Ovary (tissue), 9 donors: ENCODE measurements around the gene NCF2. TPM values are rescaled to one million over a fixed set of nuclear protein-coding genes. Genes with fewer than 3 reads are reported as not detected.

Experiments
- DNase-seq, 5 donors: peaks; one replicate each; pipeline ENCODE4 v3.0.0-alpha.2; 2019 to 2020
- H3K27ac ChIP-seq, 2 donors: fragments of 200-600 bp; one replicate each; pipeline versions ENCODE4 v1.5.1 to v1.8.0; 2019 to 2022
- H3K27me3 ChIP-seq: fragments of 200-600 bp; one replicate; pipeline ENCODE4 v1.8.0; 2022
- H3K36me3 ChIP-seq: fragments of 200-600 bp; sonication (generic); one replicate; pipeline ENCODE4 v1.5.1; 2019
- H3K4me1 ChIP-seq: one replicate; pipeline ENCODE4 v1.8.1; 2013; ENCODE audit warnings: mild to moderate bottlenecking, moderate library complexity; ENCODE audit not compliant: insufficient read depth
- H3K4me3 ChIP-seq: fragments of 200-600 bp; sonication (generic); one replicate; pipeline ENCODE4 v1.5.1; 2017
- H3K9me3 ChIP-seq, 2 donors: fragments of 200-600 bp in 1 of 2; sonication (generic) in 1 of 2; one replicate each; pipeline versions ENCODE4 v1.5.1 to v1.8.1; 2013 to 2019; ENCODE audit warnings: mild to moderate bottlenecking in 1 of 2, moderate library complexity in 1 of 2
- CTCF ChIP-seq, 3 donors: fragments of 450-650 bp in 2 of 3; fragments of 200-600 bp in 1 of 3; IDR thresholded peaks; one replicate each; pipeline versions ENCODE4 v1.5.1 to v1.8.0; 2016 to 2022; ENCODE audit warnings: antibody characterized with exemption in 3 of 3, mild to moderate bottlenecking in 1 of 3
- EP300 ChIP-seq: sonication (generic); formaldehyde crosslinking; IDR thresholded peaks from one replicate; pipeline ENCODE4 v1.6.1; 2017; ENCODE audit warnings: antibody characterized with exemption
- POLR2A ChIP-seq: fragments of 450-650 bp; IDR thresholded peaks from one replicate; pipeline ENCODE4 v1.6.1; 2017; ENCODE audit warnings: antibody characterized with exemption, mild to moderate bottlenecking, moderate library complexity
- WGBS, 3 donors: extraction: QIAGEN DNeasy Blood & Tissue Kit in 1 of 3; methylation state at CpG; one replicate each; pipeline versions ENCODE4 v1.1.5 to v1.1.7; 2013 to 2017; 5-methylcytosine and 5-hydroxymethylcytosine counted together
- intact Hi-C, 4 donors: fragments of 100-400 bp; cut with DNase I; formaldehyde crosslinking; loops; one replicate each; pipeline versions ENCODE4 v1.11.0 to v1.15.1; 2022 to 2023
- polyA plus RNA-seq, 2 donors: library from polyadenylated mRNA; stranded (reverse); fragments of 200-250 nt in 1 of 2; fragments of 350-450 nt in 1 of 2; fragmentation: Illumina TruSeq in 1 of 2; extraction: RNeasy Lipid Tissue Mini Kit (QIAGEN cat#74804) in 1 of 2; gene quantifications; one replicate each; pipeline ENCODE4 v1.2.3, GENCODE V29; 2013 to 2014
- total RNA-seq, 7 donors: library from RNA; depleted of rRNA in 2 of 7; stranded (reverse); fragments of >200 nt in 2 of 7; fragmentation: NEBNext Ultra II Directional in 3 of 7; extraction: Animal tissue kit (Norgen Biotek cat#: 25700) in 3 of 7; gene quantifications; one replicate each; pipeline versions ENCODE4 v1.1.0 to v1.2.4, GENCODE V29; 2016 to 2023
- donor health status: DM: no; HTN: no; CAD: no; lungs with moderate emphysema.
- donor health status: DM: no; HTN: no; CAD: no.
- donor health status: Bipolar disorder and iron deficiency.
- donor health status: DM: yes; HTN: yes; CAD: no.
- donor health status: DM: no; HTN: no; CAD: no.
- donor health status: DM: yes; HTN: yes; CAD: no.

NCF2 gene
- total and polyA plus RNA-seq, 9 donors = 1.9 to 15.9 (median 3.2) TPM

- 93 to 95% (median 93%) methylated on average over 3 of the region's 3 CpGs for WGBS, 3 donors
- Histone ChIP-seq H3K4me1 (no peaks in the 10 kb centered on the region), H3K27ac (no peak overlapping the region), H3K27me3 (no peaks in the 10 kb centered on the region), H3K36me3 (no peaks in the 10 kb centered on the region), H3K4me3 (no peak overlapping the region), H3K9me3 (no peaks in the 10 kb centered on the region)
- DNase-seq = no peak
- TF ChIP-seq EP300 = no peak
- TF ChIP-seq CTCF (IDR thresholded peaks at IDR 0.05) = no peak
- no peak for TF ChIP-seq POLR2A
- intact Hi-C loops = no loop called here
These were observed 56.6 kb downstream of the NCF2 start for GRCh38 chr1:183533617-183534174.

GRCh38 chr1:183528577-183528976 lies 61.7 kb downstream of the NCF2 start:
- 93 to 99% (median 98%) methylated on average over 3 of the region's 3 CpGs for WGBS, 3 donors

GRCh38 chr1:183522104-183522503 lies 68.2 kb downstream of the NCF2 start:
- H3K27ac ChIP-seq = no peak overlapping the region
- no peaks in the 10 kb centered on the region for H3K4me1 ChIP-seq
- no peak overlapping the region for H3K4me3 ChIP-seq
- H3K27me3 ChIP-seq = no peaks in the 10 kb centered on the region
- WGBS, 3 donors = 92 to 100% (median 95%) methylated on average over 1 of the region's 1 CpG
- TF ChIP-seq EP300 (no peak), CTCF (IDR thresholded peaks at IDR 0.05) (no peak), POLR2A (no peak)
- intact Hi-C loops = no loop called here
- no peaks in the 10 kb centered on the region for H3K9me3 ChIP-seq
- H3K36me3 ChIP-seq = no peaks in the 10 kb centered on the region
- no peak for DNase-seq

More at GRCh38 chr1:183528577-183528976, 61.7 kb downstream of the NCF2 start:
- H3K27ac ChIP-seq = no peak overlapping the region
- no peaks in the 10 kb centered on the region for H3K9me3 ChIP-seq
- no peaks in the 10 kb centered on the region for H3K36me3 ChIP-seq
- no peak overlapping the region for H3K4me3 ChIP-seq
- intact Hi-C loops = no loop called here
- H3K27me3 ChIP-seq = no peaks in the 10 kb centered on the region
- TF ChIP-seq CTCF (IDR thresholded peaks at IDR 0.05) (no peak), POLR2A (no peak), EP300 (no peak)
- DNase-seq = no peak
- H3K4me1 ChIP-seq = no peaks in the 10 kb centered on the region

- H3K27ac ChIP-seq = no peak overlapping the region
- no peaks in the 10 kb centered on the region for H3K9me3 ChIP-seq
- no peaks in the 10 kb centered on the region for H3K4me1 ChIP-seq
- H3K27me3 ChIP-seq = no peaks in the 10 kb centered on the region
- TF ChIP-seq POLR2A = no peak
- TF ChIP-seq CTCF (IDR thresholded peaks at IDR 0.05) = no peak
- no peak for TF ChIP-seq EP300
- no peak for DNase-seq
- intact Hi-C loops = no loop called here
- WGBS, 3 donors = 82 to 94% (median 92%) methylated on average over 1 of the region's 1 CpG
- H3K36me3 ChIP-seq = no peaks in the 10 kb centered on the region
- no peak overlapping the region for H3K4me3 ChIP-seq
These were observed 69.9 kb downstream of the NCF2 start for GRCh38 chr1:183520379-183520778.
